ENCODE results near the gene UBD.

The UBD gene

GRCh38 chr6:29559524-29560287 is at the start of gene UBD:
Gene UBD, minus strand, starts transcription at chr6:29559732. Its CDS starts 31 bp downstream, at chr6:29559701.
- no peak for DNase-seq

GRCh38 chr6:29608131-29608530 is 48.6 kb upstream of the UBD start:
- no peak for DNase-seq

- no peak for DNase-seq
Observed at GRCh38 chr6:29603930-29604329, 44.4 kb upstream of the UBD start.

- no peak for DNase-seq
Observed at GRCh38 chr6:29603456-29603855, 43.9 kb upstream of the UBD start.

DNA sequence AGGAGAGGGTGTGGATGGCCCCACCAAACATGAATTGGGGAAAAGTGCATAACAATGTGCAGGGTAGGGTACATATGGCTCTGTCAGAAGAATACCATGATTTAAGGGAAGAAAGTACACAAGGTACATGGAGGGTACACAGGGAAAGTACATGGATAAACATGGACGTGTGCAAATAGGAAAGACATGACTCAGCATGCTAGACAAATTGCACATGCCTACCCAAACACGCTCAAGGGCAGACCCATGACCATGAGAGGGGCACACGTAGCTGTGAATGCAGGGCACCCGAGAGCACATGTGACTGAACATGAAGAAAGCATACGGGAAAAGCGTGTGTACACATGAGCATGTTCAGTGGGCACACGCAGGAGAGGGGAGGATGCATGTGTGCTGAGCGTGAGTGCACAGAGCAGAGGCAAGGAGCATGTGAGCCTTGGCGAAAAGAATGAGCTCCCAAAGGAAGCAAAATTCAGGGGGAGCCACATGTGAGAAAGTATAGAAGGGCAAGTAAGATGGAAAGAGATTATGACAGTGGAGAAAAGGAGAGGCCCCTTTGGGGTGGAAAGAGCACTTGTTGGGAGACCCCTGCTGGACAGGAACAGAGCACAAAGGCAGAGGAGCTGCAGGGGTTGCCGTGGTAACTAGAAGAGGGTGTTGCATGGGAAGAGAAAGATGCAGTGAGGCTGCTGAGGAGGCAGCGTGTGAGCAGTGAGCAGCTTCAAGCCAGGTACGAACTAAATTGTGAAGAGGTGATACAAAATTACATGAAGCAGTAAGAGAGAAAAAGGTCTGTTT is 43.2 kb upstream of the UBD start:
- no peak for DNase-seq

GRCh38 chr6:29598172-29598747 is 38.7 kb upstream of the UBD start:
- no peak for DNase-seq

DNA sequence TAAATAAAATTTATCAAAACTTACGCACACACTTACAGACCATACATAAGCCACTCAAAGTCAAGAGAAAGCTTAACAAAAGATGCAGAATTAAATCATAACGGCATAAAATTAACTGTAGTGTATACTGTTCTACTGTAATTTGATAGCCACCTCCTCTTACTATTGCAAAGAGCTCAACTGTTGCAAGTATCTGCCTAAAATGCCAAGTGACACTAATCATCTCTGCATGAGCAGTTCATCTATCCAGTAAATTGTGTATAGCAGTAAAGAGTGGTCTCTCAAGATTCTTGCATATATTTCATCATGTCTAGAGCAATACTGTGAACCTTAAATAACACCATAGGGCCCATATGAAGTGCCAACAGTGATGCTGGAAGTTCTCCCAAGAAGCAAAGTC is 37.7 kb upstream of the UBD start:
- no peak for DNase-seq

- no peak for DNase-seq
Observed at GRCh38 chr6:29596381-29596900, 36.9 kb upstream of the UBD start.

DNA sequence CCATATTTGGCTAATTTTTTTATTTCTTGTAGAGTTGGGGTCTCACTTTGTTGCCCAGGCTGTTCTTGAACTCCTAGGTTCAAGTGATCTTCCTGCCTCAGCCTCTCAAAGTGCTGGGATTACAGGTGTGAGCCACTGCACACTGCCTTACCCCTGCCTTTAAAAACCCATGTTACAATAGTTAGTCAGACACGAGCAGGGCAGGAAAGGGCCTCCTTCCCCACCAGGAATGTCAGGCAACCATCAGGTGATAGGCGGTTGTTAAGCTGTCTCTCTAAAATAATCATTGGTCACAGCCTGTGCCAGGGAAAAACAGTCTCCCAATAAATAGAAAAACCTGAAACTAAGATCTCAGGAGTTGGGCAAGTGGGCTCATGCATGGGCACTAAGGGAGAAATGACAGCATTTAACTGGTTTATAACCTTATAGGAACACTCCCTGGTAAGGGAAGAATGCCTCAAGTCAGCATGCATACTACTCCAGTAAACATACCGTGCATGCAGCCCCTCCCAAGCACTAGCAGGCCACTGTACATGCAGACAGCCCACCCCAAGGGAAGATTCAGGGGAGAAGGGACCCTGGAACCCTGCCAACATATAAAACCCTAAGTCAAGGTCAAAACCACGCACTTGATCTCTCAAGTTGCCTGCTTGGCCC is 33.8 kb upstream of the UBD start:
- DNase-seq: no peak

- DNase-seq: no peak
Observed at GRCh38 chr6:29591677-29592076, 32.1 kb upstream of the UBD start.

DNA sequence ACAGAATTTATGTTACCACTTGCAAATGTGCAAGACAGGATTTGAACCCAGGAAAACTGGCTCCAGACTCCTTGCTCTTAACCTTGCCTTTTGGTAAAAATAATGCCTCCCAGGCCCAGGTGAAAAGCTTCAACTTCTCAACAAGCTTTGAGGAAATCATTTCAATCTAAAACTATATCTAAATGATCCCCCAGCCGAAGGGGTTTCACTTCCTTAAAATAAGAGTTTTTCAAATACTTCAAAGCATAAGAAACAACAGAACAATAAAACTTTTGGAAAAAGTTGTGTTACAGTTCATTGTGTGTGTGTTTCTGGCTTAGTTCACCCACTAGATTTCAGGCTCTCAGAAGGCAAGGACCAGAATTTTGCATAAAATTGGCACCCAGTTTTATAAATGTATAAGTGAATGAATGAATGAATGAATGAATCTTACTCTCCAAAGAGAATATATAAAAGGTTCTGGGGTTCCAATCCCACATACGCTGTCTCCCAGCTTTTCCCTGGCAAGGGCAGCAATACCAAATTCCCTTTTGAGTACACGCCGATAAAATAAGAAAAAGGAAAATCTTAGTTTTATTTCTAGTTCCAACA is 30.8 kb upstream of the UBD start:
- DNase-seq: no peak

DNA sequence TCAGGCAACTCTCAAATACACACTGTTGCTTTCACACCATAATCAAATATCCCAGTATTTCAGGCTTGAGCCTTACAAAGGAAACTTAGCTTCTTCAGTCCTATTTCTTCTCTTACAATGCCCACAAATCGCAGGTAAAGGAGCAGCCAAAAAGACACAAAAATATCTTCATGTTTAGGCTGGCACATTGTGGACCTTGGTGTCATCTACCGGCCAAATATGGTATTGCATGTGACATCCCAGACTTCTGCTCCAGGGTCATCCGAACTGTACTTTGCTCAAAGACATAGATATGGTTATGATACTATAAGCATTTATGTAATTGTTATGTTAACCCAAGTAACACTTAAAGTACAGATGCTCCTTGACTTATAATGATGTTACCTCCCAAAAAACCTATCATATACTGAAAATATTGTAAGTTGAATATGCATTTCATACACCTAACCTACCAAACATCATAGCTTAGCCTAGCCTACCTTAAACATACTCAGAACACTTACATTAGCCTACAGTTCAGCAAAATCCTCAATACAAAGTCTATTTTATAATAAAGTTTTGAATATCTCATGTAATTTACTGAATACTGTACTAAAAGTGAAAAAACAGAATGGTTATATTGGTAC is 30.0 kb upstream of the UBD start:
- DNase-seq: no peak

DNA sequence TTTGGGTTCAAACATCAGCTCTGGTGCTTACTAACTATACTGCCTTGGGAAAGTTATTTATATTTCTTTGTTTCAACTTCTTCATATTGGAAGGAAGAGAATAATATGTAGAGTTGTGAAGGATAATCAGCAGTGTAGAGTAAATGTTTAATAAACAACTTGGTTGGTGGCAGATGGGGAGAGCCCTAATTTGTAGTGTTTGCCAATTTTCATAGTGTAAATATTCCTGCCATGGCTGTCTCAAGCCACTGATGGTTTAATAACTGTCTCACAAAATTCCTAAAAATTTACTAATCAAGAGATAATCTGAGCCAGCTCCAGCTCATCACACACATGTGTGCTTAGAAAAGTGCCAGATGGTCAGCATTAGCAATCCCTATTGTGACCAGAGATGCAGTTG is 25.3 kb upstream of the UBD start, which contains the start of gene OR2H2:
OR2H2 (plus strand) TSS at position 301 of the 400 bp plus-strand sequence. CDS start 2,824 bp downstream, outside the sequence.
- DNase-seq: no peak

- DNase-seq: no peak
Observed at GRCh38 chr6:29577544-29577943, 18.0 kb upstream of the UBD start.

- DNase-seq: no peak
Observed at GRCh38 chr6:29576056-29576455, 16.5 kb upstream of the UBD start.

GRCh38 chr6:29567991-29568390 is 8.5 kb upstream of the UBD start:
- DNase-seq: no peak

GRCh38 chr6:29567541-29567940 is 8.0 kb upstream of the UBD start:
- DNase-seq: no peak

DNA sequence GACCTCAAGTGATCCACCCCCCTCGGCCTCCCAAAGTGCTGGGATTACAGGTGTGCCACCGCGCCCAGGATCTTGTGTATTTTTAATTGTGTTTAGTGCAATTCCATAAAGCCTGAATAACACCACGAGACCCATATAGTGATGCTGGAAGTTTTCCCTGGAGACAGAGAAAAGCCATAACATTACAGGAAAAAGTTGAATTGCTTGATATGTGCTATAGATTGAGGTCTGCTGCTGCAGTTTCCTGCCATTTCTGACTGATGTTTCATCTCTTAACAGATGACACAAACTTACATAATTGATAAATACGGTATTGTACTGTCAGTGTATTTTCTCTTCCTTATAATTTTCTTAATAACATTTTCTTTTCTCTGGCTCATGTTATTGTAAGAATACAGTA is 7.3 kb upstream of the UBD start:
- no peak for DNase-seq

GRCh38 chr6:29564875-29565274 is 5.3 kb upstream of the UBD start:
- DNase-seq: no peak

- DNase-seq: no peak
Observed at GRCh38 chr6:29563435-29563965, 4.0 kb upstream of the UBD start.

DNA sequence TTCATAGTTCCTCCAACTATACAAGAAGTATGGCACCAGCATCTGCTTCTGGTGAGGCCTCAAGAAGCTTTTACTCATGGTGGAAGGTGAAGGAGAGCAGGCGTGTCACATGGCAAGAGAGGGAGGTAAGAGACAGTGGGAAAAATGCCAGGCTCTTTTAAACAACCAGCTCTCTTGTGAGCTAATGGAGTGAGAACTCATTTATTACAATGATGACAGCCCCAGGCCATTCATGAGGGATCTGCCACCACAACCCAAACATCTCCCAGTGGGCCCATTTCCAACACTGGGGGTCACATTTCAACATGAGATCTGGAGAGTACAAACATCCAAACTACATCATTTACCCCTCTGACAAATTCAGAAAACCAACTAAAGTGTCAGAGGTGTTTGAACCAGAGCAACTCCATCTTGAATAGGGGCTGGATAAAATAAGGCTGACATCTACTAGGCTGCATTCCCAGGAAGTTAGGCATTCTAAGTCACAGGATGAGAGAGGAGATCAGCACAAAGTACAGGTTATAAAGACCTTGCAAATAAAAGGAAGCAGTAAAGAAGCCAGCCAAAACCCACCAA is 2.2 kb upstream of the UBD start:
- DNase-seq: no peak

- DNase-seq: no peak
Observed at GRCh38 chr6:29561091-29561490, 1.6 kb upstream of the UBD start.

All from DMS153 (cell line).